H9 (cell line): Measurements from ENCODE around the gene UCK1. TPM values are rescaled to one million over a fixed set of nuclear protein-coding genes. Genes with fewer than 3 reads are reported as not detected.

ENCODE experiments used
- DNase-seq: peaks from one replicate; pipeline ENCODE4 v3.0.0-alpha.2; 2017
- H2AFZ ChIP-seq: one replicate; pipeline ENCODE4 v1.6.1; 2013; ENCODE audit warnings: mild to moderate bottlenecking, low read length, control low read depth, moderate library complexity
- H2AK5ac ChIP-seq: 2 replicates; pipeline ENCODE4 v1.6.1; 2013; ENCODE audit warnings: low read length, control low read depth, mixed read lengths; ENCODE audit not compliant: insufficient read length
- H2BK120ac ChIP-seq: one replicate; pipeline ENCODE4 v1.6.1; 2013; ENCODE audit warnings: low read depth, mild to moderate bottlenecking, low read length, control low read depth, inconsistent platforms; ENCODE audit not compliant: poor library complexity, severe bottlenecking
- H2BK12ac ChIP-seq: 2 replicates; pipeline ENCODE4 v1.6.1; 2013; ENCODE audit warnings: low read length, control low read depth, mixed read lengths, low read depth; ENCODE audit not compliant: insufficient read length
- H2BK15ac ChIP-seq: 2 replicates; pipeline ENCODE4 v1.6.1; 2013; ENCODE audit warnings: low read depth, low read length, control low read depth
- H2BK20ac ChIP-seq: one replicate; pipeline ENCODE4 v1.6.1; 2013; ENCODE audit warnings: low read depth, mild to moderate bottlenecking, low read length, control low read depth, inconsistent platforms; ENCODE audit not compliant: poor library complexity, severe bottlenecking
- H2BK5ac ChIP-seq: 2 replicates; pipeline ENCODE4 v1.6.1; 2013; ENCODE audit warnings: low read length, control low read depth, mixed read lengths; ENCODE audit not compliant: insufficient read length
- H3K14ac ChIP-seq: 2 replicates; pipeline ENCODE4 v1.6.1; 2013; ENCODE audit warnings: low read length, control low read depth; ENCODE audit not compliant: insufficient read depth
- H3K18ac ChIP-seq: 2 replicates; pipeline ENCODE4 v1.6.1; 2013; ENCODE audit warnings: low read depth, mild to moderate bottlenecking, mixed read lengths, low read length, control low read depth; ENCODE audit not compliant: insufficient read length
- H3K23ac ChIP-seq: 2 replicates; pipeline ENCODE4 v1.6.1; 2013; ENCODE audit warnings: low read length, control low read depth, mixed read lengths, low read depth; ENCODE audit not compliant: insufficient read length
- H3K23me2 ChIP-seq: 2 replicates; pipeline ENCODE4 v1.6.1; 2013; ENCODE audit warnings: low read depth, mild to moderate bottlenecking, mixed read lengths, low read length, control low read depth; ENCODE audit not compliant: insufficient read length, poor library complexity, severe bottlenecking
- H3K27ac ChIP-seq: 2 replicates; pipeline ENCODE4 v1.5.1; 2013; ENCODE audit warnings: low read length, control low read depth, mixed read lengths, low read depth; ENCODE audit not compliant: insufficient read length
- H3K27me3 ChIP-seq: 2 replicates; pipeline ENCODE4 v1.6.1; 2013; ENCODE audit warnings: low read length, control low read depth, inconsistent platforms; ENCODE audit not compliant: insufficient read depth
- H3K4ac ChIP-seq: 2 replicates; pipeline ENCODE4 v1.6.1; 2013; ENCODE audit warnings: low read depth, mild to moderate bottlenecking, control low read depth, inconsistent platforms, low read length, moderate library complexity
- H3K4me1 ChIP-seq: 2 replicates; pipeline ENCODE4 v1.6.1; 2013; ENCODE audit warnings: low read length, control low read depth, inconsistent platforms; ENCODE audit not compliant: insufficient read depth
- H3K4me2 ChIP-seq: 2 replicates; pipeline ENCODE4 v1.6.1; 2013; ENCODE audit warnings: low read length, control low read depth, mixed read lengths; ENCODE audit not compliant: insufficient read length, insufficient read depth
- H3K56ac ChIP-seq: 2 replicates; pipeline ENCODE4 v1.6.1; 2013; ENCODE audit warnings: low read depth, mild to moderate bottlenecking, mixed read lengths, low read length, control low read depth; ENCODE audit not compliant: insufficient read length
- H3K79me1 ChIP-seq: 2 replicates; pipeline ENCODE4 v1.6.1; 2013; ENCODE audit warnings: low read depth, mild to moderate bottlenecking, moderate library complexity, low read length, control low read depth, inconsistent platforms; ENCODE audit not compliant: insufficient read depth, poor library complexity, severe bottlenecking
- H3K79me2 ChIP-seq: 2 replicates; pipeline ENCODE4 v1.6.1; 2013; ENCODE audit warnings: low read length, control low read depth, inconsistent platforms; ENCODE audit not compliant: insufficient read depth
- H3K9ac ChIP-seq: 2 replicates; pipeline ENCODE4 v1.6.1; 2013; ENCODE audit warnings: low read length, control low read depth, mixed read lengths; ENCODE audit not compliant: insufficient read length; ENCODE audit errors: extremely low read depth
- H3K9me3 ChIP-seq: one replicate; pipeline ENCODE4 v1.6.1; 2013; ENCODE audit warnings: low read depth, low read length, inconsistent platforms; ENCODE audit not compliant: control insufficient read depth
- H3T11ph ChIP-seq: one replicate; pipeline ENCODE4 v1.6.1; 2013; ENCODE audit warnings: mild to moderate bottlenecking, low read length, control low read depth, inconsistent platforms
- H4K20me1 ChIP-seq: one replicate; pipeline ENCODE4 v1.6.1; 2013; ENCODE audit not compliant: control insufficient read depth, insufficient read length, insufficient read depth
- H4K5ac ChIP-seq: 2 replicates; pipeline ENCODE4 v1.6.1; 2013; ENCODE audit warnings: low read depth, mild to moderate bottlenecking, mixed read lengths, low read length, control low read depth; ENCODE audit not compliant: insufficient read length
- H4K8ac ChIP-seq: replicated peaks from 2 replicates; pipeline ENCODE4 v1.6.1; 2013; ENCODE audit warnings: low read length, control low read depth, mixed read lengths, low read depth; ENCODE audit not compliant: insufficient read length
- H4K91ac ChIP-seq: 2 replicates; pipeline ENCODE4 v1.6.1; 2013; ENCODE audit warnings: low read depth, mild to moderate bottlenecking, moderate library complexity, mixed read lengths, low read length, control low read depth; ENCODE audit not compliant: insufficient read length
- H3K27ac Mint-ChIP-seq, 3 experiments: 2 replicates in 2 of 3; 3 replicates in 1 of 3; pipeline ENCODE4 v1.8.0; 2020 to 2021; ENCODE audit warnings: mixed read lengths in 3 of 3, mild to moderate bottlenecking in 1 of 3, moderate library complexity in 1 of 3
- H3K27me3 Mint-ChIP-seq: 2 replicates; pipeline ENCODE4 v1.8.0; 2021; ENCODE audit warnings: low read depth, mild to moderate bottlenecking, moderate library complexity, mixed read lengths
- H3K36me3 Mint-ChIP-seq, 3 experiments: 2 replicates in 2 of 3; 3 replicates in 1 of 3; pipeline ENCODE4 v1.8.0; 2020 to 2021; ENCODE audit warnings: low read depth in 3 of 3, mixed read lengths in 3 of 3; ENCODE audit not compliant: insufficient read depth in 1 of 3
- H3K4me1 Mint-ChIP-seq, 2 experiments: 2 replicates each; pipeline ENCODE4 v1.8.0; 2020; ENCODE audit warnings: mixed read lengths in 2 of 2
- H3K4me3 Mint-ChIP-seq, 2 experiments: 2 replicates in 1 of 2; 3 replicates in 1 of 2; pipeline ENCODE4 v1.8.0; 2020 to 2021; ENCODE audit warnings: mild to moderate bottlenecking in 2 of 2, mixed read lengths in 2 of 2, moderate library complexity in 1 of 2
- H3K9me3 Mint-ChIP-seq, 2 experiments: 2 replicates in 1 of 2; 3 replicates in 1 of 2; pipeline ENCODE4 v1.8.0; 2020; ENCODE audit warnings: mild to moderate bottlenecking in 2 of 2, mixed read lengths in 2 of 2, moderate library complexity in 1 of 2
- CTCF ChIP-seq: fragments of 200-600 bp; sonication (generic); conservative IDR thresholded peaks from 3 replicates; pipeline ENCODE4 v1.8.0; 2021; ENCODE audit warnings: antibody characterized with exemption, mild to moderate bottlenecking
- WGBS: extraction: QIAGEN DNeasy Blood & Tissue Kit; methylation state at CpG from one replicate; pipeline ENCODE4 v1.1.7; 2013; ENCODE audit warnings: missing lambda C conversion rate, low lambda C conversion rate, mixed read lengths; ENCODE audit not compliant: insufficient read length; ENCODE audit errors: extremely low coverage; 5-methylcytosine and 5-hydroxymethylcytosine counted together
- total RNA-seq: library from RNA; stranded (reverse); gene quantifications from 2 replicates; pipeline ENCODE4 v1.2.1, GENCODE V29; 2021

UCK1 gene
- total RNA-seq, 1 experiment from 2014 or later = 54.2 TPM

- Histone ChIP-seq H3K9me3 (no peaks in the 10 kb centered on the region), H4K20me1 (no peaks in the 10 kb centered on the region), H3K79me1 (no peaks in the 10 kb centered on the region), H3K56ac (no peak overlapping the region), H2BK120ac (no peak overlapping the region), H3K27ac (no peak overlapping the region), H3K23me2 (no peaks in the 10 kb centered on the region), H3K4me1 (no peaks in the 10 kb centered on the region), H4K5ac (no peak overlapping the region), H2BK12ac (no peak overlapping the region), H3K79me2 (no peaks in the 10 kb centered on the region), H2AK5ac (no peak overlapping the region), H3K9ac (no peak overlapping the region), H3K4me2 (no peak overlapping the region), H3K4ac (no peak overlapping the region), H4K8ac (no peak overlapping the region), H2BK15ac (no peak overlapping the region), H4K91ac (no peak overlapping the region), H3T11ph (no peak overlapping the region), H3K23ac (no peak overlapping the region), H2AFZ (no peak overlapping the region), H2BK20ac (no peak overlapping the region), H3K27me3 (no peaks in the 10 kb centered on the region), H3K18ac (no peak overlapping the region), H3K14ac (no peak overlapping the region), H2BK5ac (no peak overlapping the region)
- Mint-ChIP-seq H3K27ac (peak overlapping the region; percentile 74 to 97 (median 78); a peak in 5 of 7 replicates), H3K4me3 (no peak overlapping the region), H3K4me1 (peaks cover 0 to 3% of the 10 kb centered on the region in 2 experiments; a peak in 1 of 4 replicates), H3K36me3 (peaks cover 66 to 95% (median 94%) of the 10 kb centered on the region in 3 experiments), H3K27me3 (peaks cover 2% of the 10 kb centered on the region; the same call in 1 of the 2 replicates), H3K9me3 (no peaks in the 10 kb centered on the region)
- peak; percentile 74 for DNase-seq
- peak; percentile 75 for TF ChIP-seq CTCF
- WGBS = no CpG with 5 or more reads among the region's 12 CpGs
These were observed 52.6 kb downstream of the UCK1 start for GRCh38 chr9:131478421-131478868.
